CD4-positive, CD25-positive, alpha-beta regulatory T cell (primary cell): Measurements from ENCODE around the gene RAG2. TPM values are rescaled to one million over a fixed set of nuclear protein-coding genes. Genes with fewer than 3 reads are reported as not detected.
"Not testable (repeated sequence)": the region's sequence is repeated elsewhere in the genome, so short reads cannot be mapped to it uniquely, and the experiment has no call there.

ENCODE experiments used
- ATAC-seq, 2 donors: fragments of 150-1000 bp; cut with Tn5 transposase; one replicate each; pipeline ENCODE4 v1.10.0; 2021; ENCODE audit warnings: low read depth in 2 of 2, moderate number of reproducible peaks in 2 of 2, moderate library complexity in 1 of 2
- DNase-seq, 3 donors: peaks; one replicate each; pipeline versions ENCODE4 v3.0.0 to v3.0.0-alpha.2; 2012 to 2022; ENCODE audit warnings: mixed read lengths in 1 of 3
- H3K27ac ChIP-seq: one replicate; pipeline ENCODE4 v1.7.0; 2013; ENCODE audit warnings: mild to moderate bottlenecking, low read length; ENCODE audit not compliant: insufficient read depth, poor library complexity, severe bottlenecking
- H3K27me3 ChIP-seq: one replicate; pipeline ENCODE4 v1.7.0; 2013; ENCODE audit warnings: low read length; ENCODE audit not compliant: control insufficient read depth, insufficient read depth
- H3K36me3 ChIP-seq: one replicate; pipeline ENCODE4 v1.7.0; 2013; ENCODE audit warnings: mild to moderate bottlenecking, low read length, moderate library complexity; ENCODE audit not compliant: control insufficient read depth, insufficient read depth
- H3K4me1 ChIP-seq: 2 replicates; pipeline ENCODE4 v1.7.0; 2013; ENCODE audit warnings: mild to moderate bottlenecking, low read length; ENCODE audit not compliant: insufficient read depth, control insufficient read depth, poor library complexity, severe bottlenecking
- H3K4me3 ChIP-seq: one replicate; pipeline ENCODE4 v1.7.0; 2013; ENCODE audit warnings: low read depth, mild to moderate bottlenecking, low read length, moderate library complexity
- H3K9me3 ChIP-seq, 2 experiments: 1 replicate in 1 of 2; 2 replicates in 1 of 2; pipeline ENCODE4 v1.7.0; 2013; ENCODE audit warnings: low read length in 2 of 2, mild to moderate bottlenecking in 1 of 2, moderate library complexity in 1 of 2; ENCODE audit not compliant: control insufficient read depth in 2 of 2
- H3K27ac Mint-ChIP-seq, 3 donors: one replicate each; pipeline ENCODE4 v1.8.0; 2020 to 2022; ENCODE audit warnings: mild to moderate bottlenecking in 3 of 3, mixed read lengths in 3 of 3, moderate library complexity in 2 of 3
- H3K27me3 Mint-ChIP-seq: one replicate; pipeline ENCODE4 v1.8.0; 2022; ENCODE audit warnings: mild to moderate bottlenecking, mixed read lengths
- H3K36me3 Mint-ChIP-seq: one replicate; pipeline ENCODE4 v1.8.0; 2020; ENCODE audit warnings: mixed read lengths
- H3K4me1 Mint-ChIP-seq, 4 donors: one replicate each; pipeline ENCODE4 v1.8.0; 2020 to 2022; ENCODE audit warnings: mixed read lengths in 4 of 4, mild to moderate bottlenecking in 1 of 4
- H3K4me3 Mint-ChIP-seq, 4 donors: one replicate each; pipeline ENCODE4 v1.8.0; 2020 to 2022; ENCODE audit warnings: mild to moderate bottlenecking in 4 of 4, mixed read lengths in 4 of 4, moderate library complexity in 3 of 4
- H3K9me3 Mint-ChIP-seq, 7 donors: one replicate each; pipeline ENCODE4 v1.8.0; 2020 to 2022; ENCODE audit warnings: mixed read lengths in 7 of 7, mild to moderate bottlenecking in 3 of 7, moderate library complexity in 2 of 7
- polyA plus RNA-seq, 4 donors: library from polyadenylated mRNA; unstranded; fragments of 300-500 nt; fragmentation: Illumina TruSeq; gene quantifications; one replicate each; pipeline ENCODE4 v1.2.3, GENCODE V29; 2021
- total RNA-seq: library from RNA; stranded (reverse); gene quantifications from one replicate; pipeline ENCODE4 v1.2.3, GENCODE V29; 2022

Gene RAG2
- total and polyA plus RNA-seq, 5 donors from 2014 or later = not detected

GRCh38 chr11:36564376-36565030, 33.5 kb downstream of the RAG2 start:
- peaks cover 22% of the 10 kb centered on the region for H3K27me3 Mint-ChIP-seq
- DNase-seq (peak in 2 of 3 donors; percentile 23 to 52), ATAC-seq (no peak)
- peak overlapping the region in 2 of 4 donors; percentile 61 to 68 for H3K4me3 Mint-ChIP-seq
- Histone ChIP-seq H3K9me3 (no peaks in the 10 kb centered on the region), H3K27ac (no peak overlapping the region), H3K4me1 (no peaks in the 10 kb centered on the region), H3K36me3 (no peaks in the 10 kb centered on the region), H3K27me3 (peaks cover 9% of the 10 kb centered on the region), H3K4me3 (no peak overlapping the region)
- H3K4me1 Mint-ChIP-seq = peaks cover 0 to 12% (median 6%) of the 10 kb centered on the region in 4 donors
- H3K36me3 Mint-ChIP-seq = no peaks in the 10 kb centered on the region
- peaks cover 0 to 6% (median 0%) of the 10 kb centered on the region in 7 donors for H3K9me3 Mint-ChIP-seq
- H3K27ac Mint-ChIP-seq = peak overlapping the region in 2 of 3 donors; percentile 20 to 50

- H3K27me3 ChIP-seq = peaks cover under 1% of the 10 kb centered on the region
- no peaks in the 10 kb centered on the region for H3K36me3 Mint-ChIP-seq
- peaks cover 0 to 9% (median 3%) of the 10 kb centered on the region in 7 donors for H3K9me3 Mint-ChIP-seq
- no peak overlapping the region for H3K27ac Mint-ChIP-seq
- peak overlapping the region in 1 of 4 donors; percentile 9 for H3K4me3 Mint-ChIP-seq
- H3K9me3 ChIP-seq = no peaks in the 10 kb centered on the region
- ATAC-seq (no peak), DNase-seq (peak in 1 of 3 donors; percentile 41)
- no peaks in the 10 kb centered on the region for H3K36me3 ChIP-seq
- peak overlapping the region; percentile 5 for H3K4me3 ChIP-seq
- peaks cover 6% of the 10 kb centered on the region for H3K27me3 Mint-ChIP-seq
- H3K4me1 Mint-ChIP-seq = peaks cover 0 to 8% (median 6%) of the 10 kb centered on the region in 4 donors
- H3K4me1 ChIP-seq = peaks cover 3% of the 10 kb centered on the region
- H3K27ac ChIP-seq = no peak overlapping the region
Observed at GRCh38 chr11:36558571-36559413, 39.2 kb downstream of the RAG2 start.

GRCh38 chr11:36557991-36558390, 40.0 kb downstream of the RAG2 start:
- Mint-ChIP-seq H3K4me3 (no peak overlapping the region), H3K36me3 (no peaks in the 10 kb centered on the region), H3K9me3 (peaks cover 0 to 9% (median 3%) of the 10 kb centered on the region in 7 donors), H3K27me3 (peaks cover 6% of the 10 kb centered on the region), H3K4me1 (peaks cover 0 to 8% (median 6%) of the 10 kb centered on the region in 4 donors), H3K27ac (no peak overlapping the region)
- ATAC-seq (no peak), DNase-seq (no peak)
- Histone ChIP-seq H3K27ac (no peak overlapping the region), H3K27me3 (no peaks in the 10 kb centered on the region), H3K4me3 (peak overlapping the region; percentile 4), H3K4me1 (peaks cover 3% of the 10 kb centered on the region), H3K9me3 (no peaks in the 10 kb centered on the region), H3K36me3 (no peaks in the 10 kb centered on the region)

GRCh38 chr11:36557390-36557789, 40.6 kb downstream of the RAG2 start:
- H3K4me3 Mint-ChIP-seq, DNase-seq, ATAC-seq, H3K27ac ChIP-seq, H3K9me3 Mint-ChIP-seq, H3K27me3 Mint-ChIP-seq, H3K27ac Mint-ChIP-seq, H3K27me3 ChIP-seq, H3K36me3 ChIP-seq, H3K4me1 ChIP-seq, H3K4me1 Mint-ChIP-seq, H3K9me3 ChIP-seq, H3K4me3 ChIP-seq, H3K36me3 Mint-ChIP-seq: not testable (repeated sequence)

- Histone ChIP-seq H3K4me3 (no peak overlapping the region), H3K4me1 (no peaks in the 10 kb centered on the region), H3K27ac (no peak overlapping the region), H3K27me3 (no peaks in the 10 kb centered on the region), H3K36me3 (no peaks in the 10 kb centered on the region), H3K9me3 (no peaks in the 10 kb centered on the region)
- peaks cover 0 to 10% (median 4%) of the 10 kb centered on the region in 7 donors for H3K9me3 Mint-ChIP-seq
- no peak for DNase-seq
- no peak overlapping the region for H3K27ac Mint-ChIP-seq
- no peaks in the 10 kb centered on the region for H3K4me1 Mint-ChIP-seq
- no peaks in the 10 kb centered on the region for H3K36me3 Mint-ChIP-seq
- ATAC-seq = no peak
- H3K27me3 Mint-ChIP-seq = peaks cover 10% of the 10 kb centered on the region
- H3K4me3 Mint-ChIP-seq = no peak overlapping the region
Observed at GRCh38 chr11:36550385-36551115, 47.5 kb downstream of the RAG2 start.

Other genes starting within 250 kb of the RAG2 start
- 29.7 TPM for gene TRAF6, start 88.0 kb downstream of the RAG2 start, total RNA-seq
- gene TRAF6, start 88.0 kb downstream of the RAG2 start, polyA plus RNA-seq = 10 to 100 TPM in 2 of 4 donors, 1 to 10 TPM in 2; 6.3 to 11.3 (median 9.8) TPM
- 0.05 TPM for gene RAG1, start 30.2 kb downstream of the RAG2 start, total RNA-seq
- gene RAG1, start 30.2 kb downstream of the RAG2 start, polyA plus RNA-seq = 1 to 10 TPM in 1 of 4 donors, under 1 TPM in 1, not detected in 2; 0.16 to 2.3 TPM
- not detected for gene IFTAP, start 3.7 kb downstream of the RAG2 start, total RNA-seq
- gene IFTAP, start 3.7 kb downstream of the RAG2 start, polyA plus RNA-seq = 1 to 10 TPM in 3 of 4 donors, under 1 TPM in 1; 0.71 to 3.8 (median 2.5) TPM